GM18507 (cell line): ENCODE measurements around the gene ANKRD40.

Source experiments
- DNase-seq: peaks from one replicate; pipeline ENCODE4 v3.0.0; 2011; ENCODE audit warnings: low read depth; ENCODE audit not compliant: insufficient read length; ENCODE audit errors: extremely low spot score
- FAIRE-seq: peaks from 2 replicates; lab custom pipeline; 2011; peaks lifted over from hg19 to GRCh38; lab: Jason Lieb, UNC

Gene ANKRD40

DNA sequence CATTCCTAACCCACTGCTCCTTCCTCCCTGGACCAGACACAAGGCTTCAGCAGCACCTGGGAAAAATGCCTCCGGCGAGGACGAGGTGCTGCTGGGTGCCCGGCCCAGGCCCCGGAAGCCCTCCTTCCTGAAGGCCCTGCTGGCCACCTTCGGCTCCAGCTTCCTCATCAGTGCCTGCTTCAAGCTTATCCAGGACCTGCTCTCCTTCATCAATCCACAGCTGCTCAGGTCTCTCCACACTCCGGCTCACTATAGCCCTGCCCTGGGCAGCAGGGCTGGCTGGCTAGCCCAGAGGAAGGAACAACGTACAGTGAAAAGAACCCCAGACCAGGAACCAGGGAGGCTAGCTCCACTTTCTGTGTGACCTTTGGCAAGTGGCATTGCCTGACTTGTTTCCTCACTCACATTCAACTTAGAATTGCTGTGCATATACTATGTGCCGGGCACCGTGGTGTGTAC is 46.8 kb downstream of the ANKRD40 start:
- DNase-seq (no peak), FAIRE-seq (no peak)

DNA sequence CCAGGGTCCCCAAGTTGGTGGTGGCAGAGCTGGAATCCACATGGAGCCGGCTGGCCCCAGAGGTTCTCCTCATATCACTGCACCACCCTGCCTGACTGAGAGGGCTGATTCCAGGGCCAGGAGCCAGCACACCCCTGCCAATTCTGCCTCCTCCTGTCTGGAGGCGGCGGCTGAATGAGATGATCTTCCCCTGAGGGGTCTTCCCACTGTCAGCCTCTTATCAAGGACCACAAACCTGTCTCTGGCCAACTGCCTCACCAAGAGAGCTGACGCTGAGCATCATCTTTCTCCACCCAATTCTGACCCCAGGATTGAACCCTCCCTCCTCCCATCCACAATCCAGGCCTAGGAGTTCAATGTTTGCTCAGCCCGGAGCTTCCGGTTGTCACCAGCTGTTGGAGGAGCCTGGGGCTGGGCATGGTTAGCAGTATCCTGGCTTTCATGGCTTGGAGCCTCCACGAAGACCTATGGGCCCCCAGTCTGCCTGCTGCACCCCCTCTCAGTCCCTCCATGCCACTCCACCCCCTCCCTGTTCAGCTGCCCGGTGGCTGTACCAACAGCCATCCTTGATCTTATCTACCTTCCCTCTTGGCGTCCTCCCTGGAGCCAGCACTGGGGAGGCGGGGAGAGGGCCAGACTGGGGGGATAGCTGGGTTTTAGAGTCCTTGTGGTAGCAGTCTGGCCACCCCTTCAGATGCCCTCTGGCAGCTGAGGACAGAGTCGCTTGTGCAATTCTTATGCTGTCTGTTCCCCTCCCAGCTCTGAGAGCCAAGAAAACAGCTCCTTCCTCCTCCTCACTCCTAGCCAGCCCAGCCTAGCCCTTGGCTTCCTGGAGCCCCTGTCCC is 47.5 kb downstream of the ANKRD40 start:
- DNase-seq (no peak), FAIRE-seq (no peak)

DNA sequence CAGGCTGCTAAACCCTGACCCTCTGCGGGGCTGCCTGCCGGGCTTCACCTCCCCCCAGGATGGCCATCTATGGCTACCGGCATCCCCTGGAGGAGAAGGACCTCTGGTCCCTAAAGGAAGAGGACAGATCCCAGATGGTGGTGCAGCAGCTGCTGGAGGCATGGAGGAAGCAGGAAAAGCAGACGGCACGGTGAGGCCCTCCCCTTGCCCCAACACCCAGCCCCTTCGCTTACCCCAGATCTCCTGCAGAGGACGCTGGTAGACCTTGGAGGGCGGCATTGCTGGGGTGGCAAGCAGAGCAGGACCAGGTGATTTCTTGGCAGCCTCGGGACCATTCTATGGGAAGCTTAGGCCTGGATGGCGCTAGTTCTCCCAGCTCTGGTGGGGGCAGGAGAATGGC is 48.5 kb downstream of the ANKRD40 start:
- FAIRE-seq (no peak), DNase-seq (no peak)

DNA sequence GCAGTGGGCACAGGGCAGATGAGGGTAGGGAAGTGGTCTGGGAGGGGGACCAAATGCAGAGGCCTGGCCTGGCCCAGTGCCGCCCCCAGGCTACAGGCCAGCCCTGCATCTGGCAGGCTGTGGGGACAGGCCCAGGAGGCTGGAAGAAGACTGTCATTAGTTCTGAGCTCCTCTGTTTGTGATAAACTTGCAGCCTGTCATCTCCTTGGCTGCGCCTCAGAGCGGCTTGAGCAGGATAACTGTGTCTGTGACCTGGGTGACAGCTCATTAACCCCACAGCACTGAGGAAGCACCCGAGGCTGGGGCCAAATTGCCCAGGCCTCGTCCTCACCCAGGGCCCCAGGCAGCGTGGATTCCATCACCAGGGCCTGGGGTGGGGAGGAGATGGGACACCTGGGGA is 49.1 kb downstream of the ANKRD40 start:
- DNase-seq (no peak), FAIRE-seq (no peak)

DNA sequence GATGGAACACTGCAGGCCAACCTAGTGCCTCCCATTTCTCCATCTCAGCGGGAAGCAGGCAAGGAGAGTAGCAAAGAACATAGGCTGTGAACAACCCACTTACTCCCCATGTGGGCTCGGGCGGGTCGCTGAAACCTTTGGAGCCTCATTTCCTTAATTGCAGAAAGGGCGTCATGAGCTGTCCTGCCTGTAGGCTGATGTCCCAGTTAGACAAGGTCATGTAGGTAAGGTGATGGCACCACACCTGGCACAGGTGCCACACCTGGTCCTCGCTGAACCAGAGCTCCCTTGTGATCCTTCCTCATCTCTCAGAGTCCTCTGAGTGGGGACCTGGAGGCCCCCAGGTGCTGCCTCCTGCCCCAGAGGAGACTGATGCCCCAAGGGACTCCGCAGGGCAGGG is 50.1 kb downstream of the ANKRD40 start:
- DNase-seq (no peak), FAIRE-seq (no peak)

DNA sequence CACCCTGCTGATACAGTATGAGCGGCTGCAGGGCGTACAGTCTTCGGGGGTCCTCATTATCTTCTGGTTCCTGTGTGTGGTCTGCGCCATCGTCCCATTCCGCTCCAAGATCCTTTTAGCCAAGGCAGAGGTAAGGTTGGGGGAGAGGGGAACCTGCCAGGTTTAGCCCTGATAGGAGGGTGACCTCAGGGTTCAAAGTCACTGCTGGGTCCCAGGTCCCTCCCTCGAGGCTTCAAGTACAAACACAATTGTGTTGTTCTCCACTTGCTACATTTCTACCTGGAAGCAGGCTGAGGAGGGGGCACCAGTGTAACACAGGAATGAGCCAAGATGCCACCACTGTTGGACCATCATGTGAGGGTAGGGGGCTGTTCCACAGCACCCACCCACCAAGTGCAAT is 50.7 kb downstream of the ANKRD40 start:
- FAIRE-seq (no peak), DNase-seq (no peak)

DNA sequence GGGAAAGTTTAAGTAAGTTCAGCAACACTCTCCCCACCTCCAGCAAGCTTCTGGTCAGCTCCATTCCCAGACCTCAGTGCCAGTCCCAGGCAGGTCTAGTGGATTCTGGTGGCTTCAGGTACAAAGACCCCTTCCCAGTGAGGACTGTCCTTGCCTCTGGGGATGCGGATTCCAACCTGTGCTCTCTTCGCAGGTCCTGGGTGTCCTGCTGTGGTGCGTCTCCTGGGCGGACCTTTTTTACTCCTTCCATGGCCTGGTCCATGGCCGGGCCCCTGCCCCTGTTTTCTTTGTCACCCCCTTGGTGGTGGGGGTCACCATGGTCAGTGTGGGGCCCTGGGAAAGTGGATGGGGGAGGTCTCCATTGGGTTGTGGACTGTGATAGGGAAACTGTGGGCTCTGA is 51.2 kb downstream of the ANKRD40 start:
- DNase-seq (no peak), FAIRE-seq (no peak)

DNA sequence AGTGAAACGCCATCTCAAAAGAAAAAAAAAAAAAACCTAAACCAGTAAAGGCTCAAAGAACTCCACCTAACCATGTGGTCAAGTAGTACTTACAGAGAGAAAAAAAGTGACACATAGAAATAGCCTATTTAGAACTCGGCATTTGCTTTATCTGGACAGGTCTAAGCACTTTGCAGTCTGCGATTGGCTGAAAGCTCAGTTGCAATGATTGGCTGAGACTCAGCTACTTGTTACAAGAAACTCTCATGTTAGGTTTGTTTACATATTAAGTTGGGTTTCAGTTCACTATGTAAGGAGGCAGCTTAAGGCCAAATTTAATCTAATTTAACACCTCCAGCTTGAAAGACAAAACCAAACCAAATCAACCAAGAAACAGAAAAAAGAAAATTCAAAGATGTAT is 54.0 kb downstream of the ANKRD40 start:
- no peak for DNase-seq
- FAIRE-seq = no peak

DNA sequence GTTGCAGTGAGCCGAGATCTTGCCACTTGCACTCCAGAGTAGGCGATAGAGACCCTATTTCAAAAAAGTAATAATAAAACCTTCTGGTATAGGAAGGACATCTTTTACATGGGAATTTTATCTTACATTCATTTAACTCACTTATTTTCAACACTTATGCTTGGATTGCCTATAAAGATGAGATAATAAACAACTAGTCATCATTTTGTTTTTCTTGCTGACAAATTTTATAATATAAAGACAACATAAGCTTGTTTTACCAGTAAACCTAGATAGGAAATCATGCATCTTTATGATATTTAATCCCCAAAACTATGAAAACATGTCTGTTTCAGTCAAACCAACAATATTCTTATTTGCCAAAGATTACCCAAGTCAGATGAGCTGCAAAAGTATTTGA is 56.1 kb downstream of the ANKRD40 start:
- FAIRE-seq = no peak
- no peak for DNase-seq

DNA sequence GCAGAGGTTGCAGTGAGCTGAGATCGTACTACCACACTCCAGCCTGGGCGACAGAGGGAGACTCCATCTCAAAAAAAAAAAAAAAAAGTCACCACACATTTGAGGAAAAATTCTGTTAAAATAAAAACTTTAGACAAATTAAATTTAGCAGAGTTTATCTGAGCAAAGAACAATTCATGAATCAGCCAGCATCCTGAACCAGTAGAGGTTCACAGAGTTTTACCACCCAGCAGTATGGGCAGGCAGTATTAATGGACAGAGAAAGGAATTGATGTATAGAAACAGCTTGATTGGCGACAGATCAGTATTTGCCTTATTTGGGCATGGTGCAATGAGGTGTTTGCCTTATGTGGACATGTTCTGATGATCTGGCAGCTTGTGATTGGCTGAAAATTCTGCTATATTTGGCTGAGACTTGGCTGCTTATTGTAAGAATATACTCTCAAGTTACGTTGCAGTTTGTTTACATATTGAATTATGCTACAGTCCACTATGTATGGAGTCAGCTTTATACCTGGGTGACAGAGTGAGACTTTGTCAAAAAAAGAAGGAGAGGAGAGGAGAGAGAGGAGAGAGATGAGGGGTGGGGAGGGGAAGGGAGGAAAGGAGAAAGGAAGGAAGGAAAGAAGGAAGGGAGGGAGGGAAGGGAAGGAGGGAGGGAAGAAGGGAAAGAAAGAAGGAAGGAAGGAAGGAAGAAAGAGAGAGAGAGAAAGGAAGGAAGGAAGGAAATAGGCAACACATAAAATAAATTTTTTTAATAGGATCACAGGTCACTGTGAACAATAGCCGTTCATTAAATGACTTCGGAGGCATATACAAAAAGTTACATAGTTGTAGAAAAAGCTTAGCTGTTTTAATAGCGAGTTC is 58.4 kb downstream of the ANKRD40 start:
- FAIRE-seq (no peak), DNase-seq (no peak)

DNA sequence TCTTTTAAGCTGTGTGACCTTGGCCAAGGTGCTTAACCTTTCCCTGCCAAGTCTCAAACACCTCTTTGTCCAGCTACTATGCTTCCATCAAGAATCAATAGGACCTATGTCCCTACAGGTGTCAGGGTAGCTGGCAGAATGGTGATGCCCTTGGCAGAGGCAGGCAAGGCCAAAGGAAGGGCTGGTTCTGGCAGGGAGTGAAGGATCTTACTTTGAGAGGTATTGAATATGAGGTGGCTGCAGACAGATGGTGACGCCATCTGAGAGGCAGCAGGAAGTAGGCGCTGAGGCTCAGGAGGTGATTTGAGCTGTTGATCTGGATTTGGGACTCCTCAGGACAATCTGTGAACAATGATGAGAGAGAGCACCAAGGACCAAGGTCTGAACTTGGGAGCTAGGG is 60.5 kb downstream of the ANKRD40 start:
- DNase-seq (no peak), FAIRE-seq (no peak)

DNA sequence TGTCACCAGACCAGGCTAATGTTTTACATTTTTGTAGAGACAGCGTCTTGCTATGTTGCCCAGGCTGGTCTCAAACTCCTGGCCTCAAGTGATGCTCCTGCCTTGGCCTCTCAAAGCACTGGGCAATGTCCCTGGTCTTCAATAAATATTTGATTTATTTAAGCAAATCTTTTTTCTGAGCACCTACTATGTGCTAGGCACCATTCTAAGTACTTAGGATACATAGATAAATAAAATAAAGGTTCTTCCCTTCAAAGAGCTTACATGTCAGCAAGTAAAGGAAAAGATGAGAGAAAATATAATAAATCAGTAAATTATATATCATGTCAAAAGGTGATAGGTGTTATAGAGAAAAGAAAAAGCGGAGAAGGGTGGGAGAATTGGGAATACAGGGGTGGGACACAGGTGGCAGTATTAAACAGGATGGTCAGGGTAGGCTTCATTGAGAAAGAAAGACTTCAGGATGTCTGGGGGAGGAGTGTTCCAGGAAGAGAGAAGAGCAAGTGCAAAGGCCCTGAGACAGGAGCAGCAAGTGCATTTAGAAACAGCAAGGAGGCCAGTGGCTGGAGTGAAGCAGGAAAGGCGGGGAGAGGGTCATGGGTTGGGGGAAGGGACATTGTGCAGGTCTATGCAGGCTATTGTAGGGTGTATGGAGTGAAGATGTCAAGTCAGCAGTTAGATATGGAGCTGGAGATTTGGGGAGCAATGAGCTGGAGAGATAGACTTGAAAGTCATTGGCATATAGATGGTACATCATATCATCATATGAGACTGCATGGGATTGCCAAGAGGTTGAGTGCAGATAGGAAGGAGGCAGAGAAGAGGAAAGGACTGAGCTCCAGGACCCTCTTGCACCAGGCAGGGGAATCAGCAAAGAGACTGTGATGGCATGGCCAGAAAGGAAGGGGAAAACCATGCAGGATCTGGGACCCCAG is 61.7 kb downstream of the ANKRD40 start:
- no peak for DNase-seq
- FAIRE-seq = no peak
